RWPE1 (cell line): ENCODE results near the gene TMC1.

Experiments
- CTCF ChIA-PET: fragments of 350-600 bp; sonication (Branson Sonifier 250); formaldehyde crosslinking; extraction: SDS; loops from one replicate; lab custom pipeline; 2021; lab: Yijun Ruan, JAX
- POLR2A ChIA-PET: fragments of 400-600 bp; formaldehyde crosslinking; extraction: SDS; loops from one replicate; lab custom pipeline; 2020; ENCODE audit warnings: antibody characterized with exemption; ENCODE audit not compliant: low non-redundant PET; lab: Yijun Ruan, JAX
- DNase-seq: peaks from one replicate; pipeline ENCODE4 v3.0.0; 2012; ENCODE audit warnings: low spot score
- H3K27ac ChIP-seq: fragments of 450-650 bp; 2 replicates; pipeline ENCODE4 v1.5.1; 2017
- TF ChIP-seq, protein P1 (sequence below): fragments of 450-650 bp; conservative IDR thresholded peaks from 2 replicates; pipeline ENCODE4 v1.5.1; 2017; ENCODE audit warnings: low read depth, mild to moderate bottlenecking

Gene TMC1

DNA sequence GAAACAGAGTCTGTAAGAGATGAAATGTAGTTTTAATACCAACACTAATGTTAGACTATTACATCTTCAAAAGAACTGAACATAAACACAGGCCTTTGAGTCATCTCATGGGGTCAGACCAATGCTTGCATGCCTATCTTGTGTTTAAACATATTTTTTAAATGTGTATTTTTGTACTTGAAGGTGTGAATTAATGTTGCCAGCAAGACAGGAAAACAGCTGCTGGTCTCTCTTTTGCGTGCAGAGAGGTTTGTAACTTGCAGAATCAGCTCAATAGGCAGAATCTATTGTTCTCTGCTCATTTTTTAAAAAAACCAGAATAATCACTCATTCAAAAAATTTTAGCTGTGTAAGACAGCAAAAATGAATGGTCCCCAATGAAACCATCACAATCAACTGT lies 251.3 kb downstream of the TMC1 start:
- CTCF ChIA-PET = interaction anchor here (0.6 kb wide), 2 partner anchors 14 to 734 kb away, joined by 3 to 5 read pairs; no protein-coding TSS in a partner anchor
- H3K27ac ChIP-seq = no peak overlapping the region
- TF ChIP-seq, protein P1, sequence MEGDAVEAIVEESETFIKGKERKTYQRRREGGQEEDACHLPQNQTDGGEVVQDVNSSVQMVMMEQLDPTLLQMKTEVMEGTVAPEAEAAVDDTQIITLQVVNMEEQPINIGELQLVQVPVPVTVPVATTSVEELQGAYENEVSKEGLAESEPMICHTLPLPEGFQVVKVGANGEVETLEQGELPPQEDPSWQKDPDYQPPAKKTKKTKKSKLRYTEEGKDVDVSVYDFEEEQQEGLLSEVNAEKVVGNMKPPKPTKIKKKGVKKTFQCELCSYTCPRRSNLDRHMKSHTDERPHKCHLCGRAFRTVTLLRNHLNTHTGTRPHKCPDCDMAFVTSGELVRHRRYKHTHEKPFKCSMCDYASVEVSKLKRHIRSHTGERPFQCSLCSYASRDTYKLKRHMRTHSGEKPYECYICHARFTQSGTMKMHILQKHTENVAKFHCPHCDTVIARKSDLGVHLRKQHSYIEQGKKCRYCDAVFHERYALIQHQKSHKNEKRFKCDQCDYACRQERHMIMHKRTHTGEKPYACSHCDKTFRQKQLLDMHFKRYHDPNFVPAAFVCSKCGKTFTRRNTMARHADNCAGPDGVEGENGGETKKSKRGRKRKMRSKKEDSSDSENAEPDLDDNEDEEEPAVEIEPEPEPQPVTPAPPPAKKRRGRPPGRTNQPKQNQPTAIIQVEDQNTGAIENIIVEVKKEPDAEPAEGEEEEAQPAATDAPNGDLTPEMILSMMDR = no peak
- POLR2A ChIA-PET = no interaction called here
- DNase-seq = no peak

DNA sequence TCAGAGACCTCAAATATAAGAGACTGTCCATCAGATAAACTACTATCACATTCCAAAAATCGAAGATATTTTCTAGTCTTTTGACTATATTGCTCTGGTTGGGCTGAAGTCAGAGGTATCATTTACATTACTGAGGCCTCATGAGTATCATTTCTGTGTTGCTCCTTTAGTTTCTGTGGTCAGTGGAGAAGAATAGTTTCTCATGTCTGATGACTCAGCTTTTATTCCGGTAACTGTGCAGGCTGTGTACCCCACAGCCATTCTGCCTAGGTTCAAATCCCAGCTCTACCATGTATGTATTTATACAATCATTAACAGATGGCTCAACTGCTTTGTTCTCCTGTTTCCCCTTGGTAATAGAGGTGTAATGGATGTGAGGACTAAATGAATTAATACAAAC lies 252.2 kb downstream of the TMC1 start:
- CTCF ChIA-PET = interaction anchor here (0.6 to 0.7 kb wide), 2 partner anchors 8 to 493 kb away, joined by 3 to 4 read pairs; no protein-coding TSS in a partner anchor
- no peak overlapping the region for H3K27ac ChIP-seq
- POLR2A ChIA-PET = no interaction called here
- DNase-seq = no peak
- TF ChIP-seq, protein P1 = no peak

DNA sequence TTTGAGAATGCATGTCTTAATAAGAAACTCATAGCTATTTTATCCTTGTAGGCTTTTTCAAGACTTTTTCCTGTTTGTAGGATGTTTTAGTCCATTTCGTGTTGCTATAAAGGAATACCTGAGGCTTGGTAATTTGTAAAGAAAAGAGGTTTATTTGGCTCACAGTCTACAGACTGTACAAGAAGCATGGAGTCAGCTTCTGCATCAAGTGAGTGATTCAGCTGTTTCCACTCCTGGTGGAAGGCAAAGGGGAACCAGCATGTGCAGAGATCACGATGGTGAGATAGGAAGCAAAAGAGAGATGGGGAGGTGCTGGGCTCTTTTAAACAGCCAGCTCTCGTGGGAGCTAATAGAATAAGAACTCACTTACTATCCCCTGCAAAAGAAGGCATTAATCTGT lies 254.2 kb downstream of the TMC1 start:
- no peak overlapping the region for H3K27ac ChIP-seq
- ChIA-PET CTCF (no interaction called here), POLR2A (no interaction called here)
- TF ChIP-seq, protein P1 = no peak
- DNase-seq = no peak

DNA sequence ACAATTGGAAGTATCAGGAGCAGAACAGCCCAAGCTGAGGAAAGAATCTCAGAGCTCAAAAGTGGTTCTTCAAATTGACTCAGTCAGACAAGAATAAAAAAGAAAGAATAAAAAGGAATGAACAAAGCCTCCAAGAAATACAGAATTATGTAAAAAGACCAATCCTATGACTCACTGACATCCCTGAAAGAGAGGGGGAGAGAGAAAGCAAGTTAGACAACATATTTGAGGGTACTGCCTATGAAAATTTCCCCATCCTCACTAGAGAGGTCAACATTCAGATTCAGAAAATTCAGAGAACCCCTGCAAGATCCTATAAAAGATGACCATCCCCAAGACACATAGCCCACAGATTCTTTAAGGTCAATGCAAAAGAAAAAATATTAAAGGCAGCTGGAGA lies 258.2 kb downstream of the TMC1 start:
- POLR2A ChIA-PET = no interaction called here
- CTCF ChIA-PET = interaction anchor here (0.5 to 0.6 kb wide), 2 partner anchors 405 to 508 kb away, joined by 5 read pairs; no protein-coding TSS in a partner anchor
- TF ChIP-seq, protein P1 = no peak
- H3K27ac ChIP-seq = no peak overlapping the region
- DNase-seq = no peak

DNA sequence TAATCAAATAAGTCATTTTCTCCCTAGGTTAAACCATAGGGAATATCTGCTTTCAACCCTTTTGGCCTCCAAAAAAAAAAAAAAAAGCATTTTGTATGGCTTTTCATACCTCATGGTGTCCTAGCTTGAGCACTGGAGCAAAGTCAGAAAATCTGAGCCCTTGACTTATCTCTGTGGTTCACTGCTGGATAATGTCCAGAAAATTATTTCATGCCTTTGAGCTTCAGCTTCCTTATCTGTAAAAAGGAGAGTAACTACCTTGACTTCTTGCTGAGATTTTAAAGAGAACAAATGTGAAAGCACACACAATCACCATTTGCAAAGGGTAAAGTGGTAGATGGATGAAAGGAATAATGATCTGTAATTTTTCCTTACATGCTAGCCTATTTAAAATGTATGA lies 265.5 kb downstream of the TMC1 start:
- ChIA-PET CTCF (interaction anchor here (0.5 to 0.9 kb wide), 3 partner anchors 22 to 694 kb away, joined by 3 read pairs; no protein-coding TSS in a partner anchor), POLR2A (no interaction called here)
- H3K27ac ChIP-seq = no peak overlapping the region
- TF ChIP-seq, protein P1 = no peak
- no peak for DNase-seq

DNA sequence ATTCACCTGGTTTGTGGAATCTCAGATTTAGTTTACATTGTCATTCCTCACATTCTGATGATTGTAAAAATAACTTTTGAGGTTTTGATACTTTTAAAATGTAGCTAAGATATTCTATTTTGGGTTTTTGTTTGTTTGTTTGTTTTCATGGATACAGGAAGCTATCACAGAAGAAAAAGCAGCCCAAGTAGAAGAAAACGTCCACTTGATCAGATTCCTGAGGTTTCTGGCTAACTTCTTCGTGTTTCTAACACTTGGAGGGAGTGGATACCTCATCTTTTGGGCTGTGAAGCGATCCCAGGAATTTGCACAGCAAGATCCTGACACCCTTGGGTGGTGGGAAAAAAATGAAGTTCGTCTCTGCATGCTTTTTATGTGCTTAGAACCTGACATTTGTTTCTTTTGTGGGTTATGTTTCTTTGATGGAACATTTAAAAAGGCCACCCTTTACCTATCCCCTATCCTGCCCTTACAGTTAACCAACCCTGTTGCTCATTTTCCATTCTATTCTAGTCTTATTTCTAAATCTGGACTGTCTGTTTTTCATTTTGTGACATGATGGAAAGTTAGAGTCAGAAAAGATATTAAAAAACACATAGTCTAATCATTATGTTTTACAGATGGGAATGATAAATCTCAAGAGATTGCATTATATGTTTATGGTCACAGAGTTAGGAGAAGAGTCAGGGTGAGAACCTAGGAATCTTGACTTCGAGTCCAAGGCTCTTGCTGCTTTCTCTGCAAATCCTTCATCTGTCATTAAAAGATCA lies 267.7 kb downstream of the TMC1 start:
- H3K27ac ChIP-seq = no peak overlapping the region
- POLR2A ChIA-PET = no interaction called here
- CTCF ChIA-PET = interaction anchor here (0.5 kb wide), 1 partner anchor 1777 kb away, joined by 4 read pairs; no protein-coding TSS in a partner anchor
- TF ChIP-seq, protein P1 = no peak
- no peak for DNase-seq
